Fibroblast of skin of left quadriceps (primary cell): Measurements from ENCODE around the gene CHRNA3.

Experiments used
- DNase-seq, 2 experiments: peaks; one replicate each; pipeline ENCODE4 v3.0.0-alpha.2; 2013; ENCODE audit warnings: low read depth in 2 of 2

The CHRNA3 gene

DNA sequence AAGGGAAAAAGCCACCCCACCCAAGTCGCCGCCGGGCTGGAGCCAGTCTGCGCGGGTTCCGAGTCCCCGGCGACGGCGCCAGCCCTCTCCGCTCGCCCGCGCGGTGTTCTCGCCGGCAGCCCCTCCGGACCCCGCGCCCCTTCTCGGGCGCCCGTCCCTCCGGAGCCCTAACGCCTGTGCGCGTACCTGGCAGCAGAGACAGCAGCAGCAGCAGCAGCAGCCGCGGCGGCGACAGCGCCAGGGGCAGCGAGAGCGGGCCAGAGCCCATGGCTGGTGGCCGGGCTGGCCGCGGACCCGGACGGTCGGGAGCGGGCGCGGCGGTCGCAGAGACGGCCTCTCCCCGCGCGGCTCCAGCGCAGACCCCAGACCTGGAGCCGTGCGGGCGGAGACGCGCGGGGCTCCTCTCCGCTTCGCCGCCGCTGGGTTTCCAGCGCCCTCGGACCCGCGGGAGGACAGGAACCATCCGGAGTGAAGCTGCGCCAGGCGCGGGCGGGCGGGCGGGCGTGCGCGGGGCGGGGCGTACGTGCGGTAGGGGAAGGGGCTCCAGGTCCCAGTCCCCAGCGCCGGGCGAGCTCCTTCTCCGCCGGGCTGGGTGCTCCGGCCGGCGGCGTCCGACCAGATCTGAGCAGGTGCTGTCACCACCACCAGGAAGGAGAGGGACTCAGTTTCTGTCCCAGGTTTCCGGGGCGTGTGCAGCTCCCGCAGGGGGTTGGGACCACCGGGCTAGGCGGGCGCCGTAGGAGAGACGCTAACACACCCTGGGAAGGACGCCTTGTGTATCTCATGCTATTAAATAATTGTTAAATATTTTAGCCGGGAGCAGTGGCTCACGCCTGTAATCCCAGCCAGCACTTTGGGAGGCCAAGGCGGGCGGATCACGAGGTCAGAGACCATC lies at the start of gene CHRNA3:
TSS of gene CHRNA3 (minus strand) at position 470 of the 895 bp plus-strand sequence. CDS start at position 268, 202 bp downstream.
- no peak for DNase-seq

DNA sequence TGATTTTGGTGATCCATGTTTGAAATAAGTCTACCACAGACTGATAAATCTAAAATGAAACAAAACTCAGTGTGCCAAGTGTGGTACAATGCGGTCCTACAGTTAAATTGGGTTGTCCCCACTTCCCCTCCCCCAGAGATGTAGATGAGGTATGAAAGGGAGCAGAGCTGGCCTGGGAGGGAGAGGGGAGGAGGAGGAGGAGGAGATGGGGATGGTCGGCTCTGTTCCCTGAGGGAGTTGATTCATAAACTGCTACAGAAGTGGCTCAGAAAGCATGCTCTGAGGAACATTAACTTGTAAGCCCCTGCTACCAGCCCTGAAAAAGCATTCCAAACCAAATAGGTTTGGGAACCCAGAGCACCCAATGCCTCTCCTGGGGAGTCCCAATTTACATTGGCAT lies 48.2 kb upstream of the CHRNA3 start:
- DNase-seq: no peak

- DNase-seq: no peak
These were observed 46.9 kb upstream of the CHRNA3 start for GRCh38 chr15:78667578-78668236.

GRCh38 chr15:78666010-78666409 lies 45.2 kb upstream of the CHRNA3 start:
- DNase-seq: no peak

DNA sequence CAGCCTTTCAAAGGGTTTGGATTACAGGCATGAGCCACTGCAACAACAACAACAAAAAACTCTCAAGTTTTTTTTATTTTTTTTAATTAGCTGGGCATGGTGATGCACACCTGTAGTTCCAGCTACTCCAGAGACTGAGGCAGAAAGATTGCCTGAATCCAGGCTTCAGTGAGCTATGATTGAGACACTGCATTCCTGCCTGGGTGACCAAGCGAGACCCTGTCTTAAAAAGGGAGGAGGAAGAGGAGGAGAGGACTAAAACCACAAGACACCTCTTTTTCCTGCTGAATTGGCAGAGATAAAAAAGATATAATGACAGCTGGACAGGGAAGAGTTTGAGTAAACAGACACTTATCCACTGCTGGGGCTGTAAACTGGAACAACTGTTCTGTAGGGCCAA lies 42.9 kb upstream of the CHRNA3 start:
- DNase-seq: no peak

GRCh38 chr15:78662028-78662427 lies 41.2 kb upstream of the CHRNA3 start:
- DNase-seq: no peak

DNA sequence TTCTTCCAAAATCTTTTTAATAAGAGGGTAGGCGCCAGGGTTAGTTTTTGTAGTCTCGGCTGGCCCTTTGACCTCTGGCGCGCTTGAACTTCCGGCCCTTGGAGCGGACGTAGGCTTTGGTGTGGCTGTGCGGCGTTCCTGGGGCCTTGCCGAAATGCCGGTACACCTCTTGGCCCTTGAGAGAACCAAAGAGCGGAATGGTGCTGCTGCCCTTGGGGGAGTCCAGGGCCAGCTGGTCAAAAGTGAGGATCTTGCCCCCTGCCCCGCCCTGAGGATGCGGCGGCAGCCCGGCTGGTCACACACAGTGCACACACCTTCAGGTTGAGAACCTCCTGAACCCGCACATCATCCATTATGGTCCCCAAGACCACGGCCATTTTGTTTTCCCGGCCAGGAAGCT lies 40.2 kb upstream of the CHRNA3 start:
- no peak for DNase-seq

DNA sequence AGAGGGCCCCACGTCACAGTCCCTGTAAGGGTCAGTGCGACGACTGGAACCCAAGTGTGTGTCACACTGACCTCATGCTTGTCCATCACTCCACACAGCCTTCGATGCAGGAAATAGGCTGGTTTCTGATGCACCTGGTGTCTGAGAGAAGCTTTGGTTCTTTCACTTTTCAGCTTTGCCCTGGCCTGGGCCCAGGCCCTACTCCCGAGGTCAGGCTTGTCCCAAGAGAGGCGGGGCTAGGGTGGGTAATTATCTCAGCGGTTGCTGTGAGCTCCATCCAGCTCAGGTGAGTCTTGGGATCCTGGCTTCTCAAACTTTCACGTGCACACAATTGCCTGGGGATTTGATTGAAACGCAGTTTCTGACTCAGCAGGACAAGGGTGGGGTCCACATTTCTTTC lies 39.8 kb upstream of the CHRNA3 start:
- DNase-seq: no peak

- DNase-seq: no peak
These were observed 38.0 kb upstream of the CHRNA3 start for GRCh38 chr15:78658823-78659222.

DNA sequence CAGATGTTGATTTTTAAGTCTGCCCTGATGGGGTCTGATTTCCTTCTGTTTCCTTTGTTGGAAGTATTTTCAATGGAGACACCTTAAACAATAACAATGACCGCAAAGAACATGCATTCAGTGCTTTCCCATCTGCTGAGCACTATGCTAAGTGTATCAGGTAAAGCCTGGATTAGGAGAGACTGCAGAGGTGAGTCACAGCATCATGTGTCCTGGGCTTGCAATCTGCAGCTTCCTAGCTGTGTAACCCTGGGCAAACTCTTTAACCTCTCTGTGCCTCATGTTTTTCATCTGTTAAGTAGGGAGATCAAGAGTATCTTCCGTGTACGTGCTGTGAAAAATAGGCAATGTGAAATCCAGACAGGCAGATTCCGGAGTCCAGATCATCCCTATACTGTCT lies 33.5 kb upstream of the CHRNA3 start:
- no peak for DNase-seq

- no peak for DNase-seq
These were observed 31.3 kb upstream of the CHRNA3 start for GRCh38 chr15:78651930-78652615.

DNA sequence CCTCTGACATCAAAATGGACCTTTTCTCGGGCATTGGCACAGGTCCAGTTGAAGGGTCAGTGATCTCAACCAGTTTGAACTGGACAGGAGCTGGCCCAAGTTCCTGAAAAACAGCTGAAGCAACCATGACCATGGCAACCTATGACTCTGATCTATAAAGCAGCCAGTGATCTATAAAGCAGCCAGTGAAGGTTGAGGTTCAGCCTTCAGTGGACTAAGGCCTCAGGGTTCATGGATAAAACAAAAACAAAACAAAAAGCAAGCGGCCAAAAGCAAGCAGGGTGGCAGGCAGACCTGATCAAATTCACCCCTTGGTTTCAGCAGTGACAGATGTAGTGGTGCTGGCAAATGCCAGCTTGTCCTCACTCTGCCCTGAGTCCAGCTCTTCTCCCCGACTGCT lies 30.2 kb upstream of the CHRNA3 start:
- no peak for DNase-seq

GRCh38 chr15:78650022-78650421 lies 29.2 kb upstream of the CHRNA3 start:
- no peak for DNase-seq

DNA sequence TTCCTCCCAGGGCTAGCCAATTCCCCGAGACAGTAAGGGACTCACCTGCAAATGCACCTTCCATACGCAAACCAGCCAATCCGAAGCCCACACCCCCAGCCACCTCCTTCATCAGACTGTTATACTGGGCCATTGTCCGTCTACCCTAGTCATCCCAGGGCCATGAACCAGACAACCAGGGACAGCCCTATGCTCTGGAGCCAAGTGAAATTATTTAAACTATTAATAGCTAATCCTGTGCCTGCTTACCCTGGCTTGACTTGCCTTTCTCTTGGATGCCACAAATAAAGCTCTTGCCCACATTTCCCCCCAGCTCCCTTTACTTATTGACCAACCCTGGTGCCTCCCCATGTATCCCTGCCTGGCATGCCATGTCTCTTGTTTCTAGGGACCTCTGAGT lies 24.2 kb upstream of the CHRNA3 start:
- DNase-seq: no peak

- DNase-seq: no peak
These were observed 21.5 kb upstream of the CHRNA3 start for GRCh38 chr15:78642331-78642730.

DNA sequence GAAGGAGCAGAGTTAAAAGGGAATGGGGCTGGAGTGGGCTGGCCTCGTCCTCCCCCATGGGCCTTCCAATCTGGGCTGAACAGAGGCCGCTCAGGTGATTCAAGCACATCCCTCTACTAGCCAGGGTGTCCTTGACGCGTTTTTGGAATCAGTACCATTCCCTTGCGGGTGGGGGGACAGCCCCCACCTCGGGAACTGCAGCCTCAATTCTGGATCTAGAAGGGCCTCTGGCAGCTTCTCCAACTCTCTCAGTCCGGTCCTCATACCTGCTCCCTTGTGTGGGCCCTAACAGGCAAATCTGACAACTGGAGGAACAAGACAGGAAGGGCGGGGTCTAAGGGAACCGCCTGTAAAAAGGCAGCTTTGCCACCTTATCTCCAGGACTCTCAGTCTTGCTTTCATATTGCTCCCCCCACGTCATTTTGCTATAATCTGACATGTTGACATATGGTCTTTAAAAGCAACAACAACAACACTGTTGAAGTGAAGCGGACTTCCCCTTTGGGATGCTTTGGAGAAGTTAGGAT lies 21.0 kb upstream of the CHRNA3 start:
- DNase-seq: no peak

GRCh38 chr15:78641102-78641748 lies 20.4 kb upstream of the CHRNA3 start, which contains the start of gene CHRNB4:
Gene CHRNB4, minus strand, starts transcription at chr15:78641210. Its CDS starts 77 bp downstream, at chr15:78641133.
- peak in 1 of 2 experiments; percentile 1 for DNase-seq

- DNase-seq: no peak
These were observed 19.8 kb upstream of the CHRNA3 start for GRCh38 chr15:78640527-78641101.

GRCh38 chr15:78638658-78639314 lies 18.0 kb upstream of the CHRNA3 start:
- peak in 1 of 2 experiments; percentile 1 for DNase-seq

GRCh38 chr15:78637776-78638435 lies 17.1 kb upstream of the CHRNA3 start:
- no peak for DNase-seq
